IPS-20b (cell line): Measurements from ENCODE around the gene PCDH9.

Source experiments
- H3K27ac ChIP-seq: one replicate; pipeline ENCODE4 v1.5.1; 2013; ENCODE audit warnings: low read length
- H3K27me3 ChIP-seq: 2 replicates; pipeline ENCODE4 v1.6.1; 2013; ENCODE audit warnings: mild to moderate bottlenecking, low read length, inconsistent platforms; ENCODE audit not compliant: insufficient read depth
- H3K36me3 ChIP-seq: 2 replicates; pipeline ENCODE4 v1.6.1; 2013; ENCODE audit warnings: low read depth, mild to moderate bottlenecking, inconsistent platforms, low read length, moderate library complexity; ENCODE audit not compliant: insufficient read depth
- H3K4me1 ChIP-seq: 2 replicates; pipeline ENCODE4 v1.6.1; 2013; ENCODE audit warnings: mild to moderate bottlenecking, control low read depth, inconsistent platforms, low read length, moderate library complexity; ENCODE audit not compliant: insufficient read depth
- H3K4me3 ChIP-seq: 2 replicates; pipeline ENCODE4 v1.5.1; 2013; ENCODE audit warnings: mild to moderate bottlenecking, low read length, inconsistent platforms
- H3K9ac ChIP-seq: 2 replicates; pipeline ENCODE4 v1.6.1; 2013; ENCODE audit warnings: low read depth, mild to moderate bottlenecking, inconsistent platforms, low read length, moderate library complexity
- H3K9me3 ChIP-seq: 2 replicates; pipeline ENCODE4 v1.6.1; 2013; ENCODE audit warnings: mild to moderate bottlenecking, low read depth, low read length, inconsistent platforms; ENCODE audit not compliant: insufficient read depth

Gene PCDH9

GRCh38 chr13:66618702-66619101 is 611.4 kb downstream of the PCDH9 start:
- no peaks in the 10 kb centered on the region for H3K9me3 ChIP-seq
- H3K4me1 ChIP-seq: no peaks in the 10 kb centered on the region
- H3K36me3 ChIP-seq: no peaks in the 10 kb centered on the region
- no peak overlapping the region for H3K9ac ChIP-seq
- H3K4me3 ChIP-seq: no peak overlapping the region
- H3K27ac ChIP-seq: no peak overlapping the region
- no peaks in the 10 kb centered on the region for H3K27me3 ChIP-seq

- H3K4me3 ChIP-seq: no peak overlapping the region
- no peak overlapping the region for H3K9ac ChIP-seq
- no peaks in the 10 kb centered on the region for H3K36me3 ChIP-seq
- no peak overlapping the region for H3K27ac ChIP-seq
- no peaks in the 10 kb centered on the region for H3K9me3 ChIP-seq
- H3K4me1 ChIP-seq: no peaks in the 10 kb centered on the region
- H3K27me3 ChIP-seq: no peaks in the 10 kb centered on the region
Observed at GRCh38 chr13:66617786-66618185, 612.4 kb downstream of the PCDH9 start.

DNA sequence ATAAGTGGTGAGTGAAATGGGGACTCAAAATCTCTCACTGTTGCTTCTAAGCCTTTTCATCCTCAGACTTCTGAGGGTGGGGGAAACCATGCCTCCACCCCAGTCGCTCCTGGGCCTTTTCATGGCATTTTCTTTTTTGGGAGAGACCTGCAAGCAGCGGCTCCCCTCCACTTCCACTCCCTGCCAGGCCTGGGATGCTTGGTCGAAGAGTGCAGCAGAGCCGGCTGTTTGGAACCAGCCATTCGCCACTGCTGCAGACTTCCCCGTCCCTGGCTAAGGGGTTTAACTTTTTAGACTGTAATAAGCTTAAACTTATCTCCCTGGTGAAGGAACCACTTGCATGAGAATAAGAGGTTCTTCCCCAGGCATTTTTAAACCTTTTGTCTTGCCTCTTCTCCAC is 617.2 kb downstream of the PCDH9 start:
- H3K9ac ChIP-seq: no peak overlapping the region
- no peaks in the 10 kb centered on the region for H3K36me3 ChIP-seq

DNA sequence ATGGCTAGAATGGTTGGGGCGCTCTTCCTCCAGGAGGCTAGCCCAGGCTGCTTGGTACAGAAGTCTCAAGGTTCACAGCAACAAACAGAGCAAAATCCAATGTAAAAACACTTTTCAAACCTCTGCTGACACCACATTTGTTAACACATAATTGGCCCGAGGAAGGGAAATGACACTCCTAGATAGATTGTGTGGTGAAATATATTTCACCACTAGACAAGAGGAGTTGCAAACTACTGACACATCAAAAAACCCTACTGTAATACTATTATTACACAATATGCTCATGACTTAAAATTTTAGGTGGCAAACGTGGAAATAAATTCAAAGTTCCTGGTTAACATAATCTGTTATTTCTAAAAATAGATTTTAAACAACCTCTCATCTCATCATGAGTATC is 643.6 kb downstream of the PCDH9 start:
- H3K4me3 ChIP-seq: no peak overlapping the region
- H3K9ac ChIP-seq: no peak overlapping the region
- H3K36me3 ChIP-seq: no peaks in the 10 kb centered on the region
- no peaks in the 10 kb centered on the region for H3K27me3 ChIP-seq
- H3K9me3 ChIP-seq: no peaks in the 10 kb centered on the region
- no peaks in the 10 kb centered on the region; the same call in 1 of the 2 replicates for H3K4me1 ChIP-seq
- no peak overlapping the region for H3K27ac ChIP-seq

More for the DNA sequence above, 617.2 kb downstream of the PCDH9 start:
- Histone ChIP-seq H3K4me1 (no peaks in the 10 kb centered on the region), H3K27me3 (no peaks in the 10 kb centered on the region), H3K9me3 (no peaks in the 10 kb centered on the region), H3K27ac (no peak overlapping the region), H3K4me3 (no peak overlapping the region)

DNA sequence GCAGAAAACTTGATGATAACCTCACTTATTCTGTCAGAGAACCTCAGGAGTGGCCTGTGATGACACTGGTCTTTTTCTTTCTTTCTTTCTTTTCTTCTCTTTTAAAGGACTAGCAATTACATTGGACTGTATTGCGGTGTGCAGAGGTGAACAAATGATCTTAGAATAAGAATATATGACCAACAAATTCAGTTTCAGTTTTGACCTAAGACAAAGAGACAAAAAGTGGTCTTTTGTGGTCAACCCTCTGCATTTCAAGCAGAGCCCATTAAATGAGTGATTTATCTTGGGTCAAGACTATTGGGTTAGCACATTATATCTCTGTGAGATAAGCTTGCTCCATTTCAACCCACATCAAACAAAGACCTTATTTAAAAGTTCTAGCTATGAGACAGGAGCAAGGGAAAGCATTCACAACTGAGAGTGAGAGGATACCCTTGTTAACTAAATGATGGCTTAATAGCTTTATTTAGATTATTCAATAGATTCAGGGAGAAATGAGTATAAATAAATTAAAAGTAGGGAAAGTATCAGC is 644.4 kb downstream of the PCDH9 start:
- Histone ChIP-seq H3K27me3 (no peaks in the 10 kb centered on the region), H3K4me3 (no peak overlapping the region), H3K27ac (no peak overlapping the region), H3K4me1 (peaks cover 3% of the 10 kb centered on the region; the same call in 1 of the 2 replicates), H3K36me3 (no peaks in the 10 kb centered on the region), H3K9ac (no peak overlapping the region), H3K9me3 (no peaks in the 10 kb centered on the region)

DNA sequence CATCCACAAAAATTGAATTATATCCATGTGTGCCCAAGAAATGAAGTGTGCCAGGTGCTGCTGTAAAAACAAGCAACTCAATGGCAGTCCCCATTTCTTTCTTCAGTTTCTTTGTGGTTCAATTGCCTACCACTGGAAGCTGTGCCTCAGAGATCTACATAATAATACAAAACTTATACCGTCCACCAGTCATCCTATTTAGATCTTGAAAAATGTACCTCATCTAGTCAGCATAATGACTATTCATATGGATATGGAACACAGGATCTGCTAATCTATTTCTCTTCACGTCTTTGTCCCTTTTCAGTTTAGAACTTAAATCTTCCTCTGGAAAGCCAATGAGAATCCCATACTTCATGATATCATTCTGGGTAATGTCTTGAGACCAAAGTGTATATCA is 648.5 kb downstream of the PCDH9 start:
- H3K4me3 ChIP-seq: no peak overlapping the region
- no peaks in the 10 kb centered on the region for H3K9me3 ChIP-seq
- H3K9ac ChIP-seq: no peak overlapping the region
- no peaks in the 10 kb centered on the region for H3K27me3 ChIP-seq
- no peaks in the 10 kb centered on the region for H3K36me3 ChIP-seq
- no peak overlapping the region for H3K27ac ChIP-seq
- H3K4me1 ChIP-seq: peaks cover 3% of the 10 kb centered on the region; the same call in 1 of the 2 replicates

DNA sequence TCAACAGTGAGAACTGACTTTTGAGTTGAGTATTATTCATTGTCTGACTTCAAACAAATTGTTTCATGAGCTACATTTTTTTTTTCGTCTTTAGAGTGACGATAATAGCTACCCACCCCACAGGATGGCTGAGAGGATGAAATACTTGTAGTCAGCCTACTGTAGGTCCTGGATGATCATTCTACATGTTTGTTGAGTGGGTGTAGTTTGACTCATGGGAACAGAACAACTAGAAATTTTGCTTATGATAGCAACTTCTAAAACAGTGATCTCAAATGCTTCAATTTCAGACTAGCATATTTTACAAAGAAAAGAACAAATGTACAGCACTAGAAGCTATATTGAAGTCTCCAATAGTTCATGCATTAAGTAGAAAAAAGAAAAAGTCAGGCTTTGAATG is 651.8 kb downstream of the PCDH9 start:
- no peak overlapping the region for H3K9ac ChIP-seq
- no peaks in the 10 kb centered on the region for H3K27me3 ChIP-seq
- no peak overlapping the region for H3K4me3 ChIP-seq
- H3K9me3 ChIP-seq: no peaks in the 10 kb centered on the region
- no peak overlapping the region for H3K27ac ChIP-seq
- no peaks in the 10 kb centered on the region for H3K36me3 ChIP-seq
- H3K4me1 ChIP-seq: peaks cover 3% of the 10 kb centered on the region; the same call in 1 of the 2 replicates

DNA sequence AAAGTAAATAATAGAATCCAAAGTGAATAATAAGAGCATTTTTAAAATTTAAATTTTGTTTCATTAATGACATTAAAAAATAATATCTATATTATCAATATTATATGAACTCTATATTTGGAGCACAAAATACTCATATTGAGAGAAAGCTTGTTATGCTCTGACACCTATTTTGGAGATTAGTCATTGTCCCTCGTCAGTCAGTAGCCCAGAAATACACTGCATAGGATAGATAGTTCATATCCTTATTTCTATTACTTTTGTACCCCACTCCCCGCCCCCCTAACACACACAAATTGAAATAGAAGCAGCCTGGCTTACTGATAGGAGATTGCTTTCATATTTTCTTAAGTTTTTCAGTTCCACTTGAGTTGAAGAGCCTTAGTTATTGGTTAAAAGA is 652.8 kb downstream of the PCDH9 start:
- Histone ChIP-seq H3K27me3 (no peaks in the 10 kb centered on the region), H3K9ac (no peak overlapping the region), H3K9me3 (no peaks in the 10 kb centered on the region), H3K36me3 (no peaks in the 10 kb centered on the region), H3K4me3 (no peak overlapping the region), H3K4me1 (peaks cover 3% of the 10 kb centered on the region; the same call in 1 of the 2 replicates), H3K27ac (no peak overlapping the region)

GRCh38 chr13:66576381-66576780 is 653.8 kb downstream of the PCDH9 start:
- Histone ChIP-seq H3K4me1 (peaks cover 3% of the 10 kb centered on the region; the same call in 1 of the 2 replicates), H3K36me3 (no peaks in the 10 kb centered on the region), H3K27me3 (no peaks in the 10 kb centered on the region), H3K27ac (no peak overlapping the region), H3K4me3 (no peak overlapping the region), H3K9me3 (no peaks in the 10 kb centered on the region), H3K9ac (no peak overlapping the region)

GRCh38 chr13:66574606-66575005 is 655.5 kb downstream of the PCDH9 start:
- H3K4me3 ChIP-seq: no peak overlapping the region
- no peak overlapping the region for H3K9ac ChIP-seq
- no peaks in the 10 kb centered on the region for H3K9me3 ChIP-seq
- H3K4me1 ChIP-seq: no peaks in the 10 kb centered on the region
- H3K36me3 ChIP-seq: no peaks in the 10 kb centered on the region
- H3K27ac ChIP-seq: no peak overlapping the region
- no peaks in the 10 kb centered on the region for H3K27me3 ChIP-seq

- Histone ChIP-seq H3K36me3 (no peaks in the 10 kb centered on the region), H3K9ac (no peak overlapping the region), H3K27ac (no peak overlapping the region), H3K9me3 (no peaks in the 10 kb centered on the region), H3K27me3 (no peaks in the 10 kb centered on the region), H3K4me3 (no peak overlapping the region), H3K4me1 (no peaks in the 10 kb centered on the region)
Observed at GRCh38 chr13:66567899-66568612, 662.1 kb downstream of the PCDH9 start.

GRCh38 chr13:66565279-66565678 is 664.9 kb downstream of the PCDH9 start:
- H3K27me3 ChIP-seq: no peaks in the 10 kb centered on the region
- no peaks in the 10 kb centered on the region for H3K9me3 ChIP-seq
- H3K27ac ChIP-seq: no peak overlapping the region
- H3K4me3 ChIP-seq: no peak overlapping the region
- no peaks in the 10 kb centered on the region for H3K36me3 ChIP-seq
- H3K9ac ChIP-seq: no peak overlapping the region
- no peaks in the 10 kb centered on the region for H3K4me1 ChIP-seq
